Thoracic aorta (tissue), 2 donors: ENCODE measurements around the gene SPCS1. TPM values are rescaled to one million over a fixed set of nuclear protein-coding genes. Genes with fewer than 3 reads are reported as not detected.
A peak's percentile ranks its signal among the peaks of the same experiment; 100 is the strongest.

Experiments
- ATAC-seq: fragments of 150-250 bp; one replicate; pipeline ENCODE4 v1.8.0; 2017; ENCODE audit warnings: low read depth; ENCODE audit not compliant: insufficient number of reproducible peaks, low FRiP score
- DNase-seq: peaks from one replicate; pipeline ENCODE4 v3.0.0-alpha.2; 2020; ENCODE audit warnings: low spot score
- H3K27ac ChIP-seq, 2 donors: fragments of 200-600 bp; sonication (generic); 1 replicate in 1 of 2; 2 replicates in 1 of 2; pipeline ENCODE4 v1.5.1; 2016; ENCODE audit warnings: mild to moderate bottlenecking in 2 of 2, moderate library complexity in 2 of 2
- H3K27me3 ChIP-seq: fragments of 200-600 bp; sonication (generic); replicated peaks from 2 replicates; pipeline ENCODE4 v1.6.0; 2016; ENCODE audit warnings: mild to moderate bottlenecking; ENCODE audit not compliant: insufficient read depth
- H3K36me3 ChIP-seq: fragments of 200-600 bp; sonication (generic); one replicate; pipeline ENCODE4 v1.5.1; 2016
- H3K4me1 ChIP-seq, 2 donors: fragments of 200-600 bp; sonication (generic); 1 replicate in 1 of 2; 2 replicates in 1 of 2; pipeline versions ENCODE4 v1.5.1 to v1.6.0; 2016; ENCODE audit warnings: low read depth in 2 of 2, mild to moderate bottlenecking in 1 of 2; ENCODE audit not compliant: control insufficient read depth in 1 of 2
- H3K4me3 ChIP-seq: fragments of 200-600 bp; sonication (generic); 2 replicates; pipeline ENCODE4 v1.5.1; 2016; ENCODE audit warnings: mild to moderate bottlenecking
- H3K9me3 ChIP-seq: fragments of 200-600 bp; sonication (generic); 2 replicates; pipeline ENCODE4 v1.5.1; 2016
- total RNA-seq, 2 donors: library from RNA; depleted of rRNA; stranded (reverse); fragments of >200 nt; gene quantifications; one replicate each; pipeline versions ENCODE4 v1.1.0 to v1.2.3, GENCODE V29; 2016
- TF ChIP-seq, protein P1 (sequence below): fragments of 200-600 bp; sonication (generic); IDR thresholded peaks from one replicate; pipeline ENCODE4 v1.5.1; 2019; ENCODE audit warnings: antibody characterized with exemption

The SPCS1 gene
- total RNA-seq, 2 donors from 2014 or later, result 99.9 to 133 TPM

DNA sequence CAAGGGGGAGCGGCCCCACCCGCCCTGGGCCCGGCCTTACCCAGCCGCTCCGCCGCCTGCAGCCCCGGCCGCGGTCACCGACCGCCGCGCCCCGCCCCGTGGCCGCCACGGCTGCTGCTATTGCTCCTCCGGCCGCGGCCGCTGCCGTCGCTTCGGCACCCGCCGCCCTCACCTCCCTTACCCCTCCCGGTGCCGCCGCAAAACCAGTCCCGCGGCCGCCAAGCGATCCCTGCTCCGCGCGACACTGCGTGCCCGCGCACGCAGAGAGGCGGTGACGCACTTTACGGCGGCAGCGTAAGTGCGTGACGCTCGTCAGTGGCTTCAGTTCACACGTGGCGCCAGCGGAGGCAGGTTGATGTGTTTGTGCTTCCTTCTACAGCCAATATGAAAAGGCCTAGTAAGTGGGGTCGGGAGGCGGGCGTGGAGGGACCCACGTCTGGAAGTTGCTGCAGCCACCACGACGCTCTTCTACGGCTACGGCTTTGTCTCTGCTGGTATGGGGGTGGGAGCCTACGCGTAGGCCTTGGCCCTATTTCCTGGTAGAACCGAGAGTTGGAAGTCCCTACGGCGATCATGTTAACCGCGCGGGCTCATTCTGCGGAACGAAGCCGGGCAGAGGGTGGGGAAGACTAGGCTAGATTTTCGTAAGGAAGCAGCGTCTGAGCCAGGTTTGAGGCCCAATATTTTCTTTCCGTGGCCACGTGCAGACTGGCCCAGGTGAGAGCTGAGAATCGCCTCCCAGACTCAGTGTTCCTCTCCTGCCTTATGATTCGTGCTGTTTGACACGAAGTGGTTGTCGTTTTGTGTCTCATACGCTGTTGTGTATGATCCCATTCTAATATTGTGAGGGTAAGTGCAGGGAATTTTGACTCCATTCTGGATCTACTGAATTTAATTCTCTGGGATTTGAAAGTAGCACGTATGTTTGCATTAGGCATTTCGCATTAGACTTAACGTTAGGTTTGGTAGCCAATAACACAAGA, 19.9 kb upstream of the SPCS1 start, which contains the start of the genes GNL3 and PBRM1:
Gene GNL3, plus strand, starts transcription at position 324 of the 983 bp plus-strand sequence. Its CDS starts 61 bp downstream, at position 385.
Gene PBRM1, minus strand, starts transcription at position 205 of the 983 bp plus-strand sequence.
- H3K4me1 ChIP-seq, result peaks cover 22 to 53% of the 10 kb centered on the region in 2 donors
- peak within 1 kb of the TSS; percentile 82 for H3K4me3 ChIP-seq
- TF ChIP-seq, protein P1, sequence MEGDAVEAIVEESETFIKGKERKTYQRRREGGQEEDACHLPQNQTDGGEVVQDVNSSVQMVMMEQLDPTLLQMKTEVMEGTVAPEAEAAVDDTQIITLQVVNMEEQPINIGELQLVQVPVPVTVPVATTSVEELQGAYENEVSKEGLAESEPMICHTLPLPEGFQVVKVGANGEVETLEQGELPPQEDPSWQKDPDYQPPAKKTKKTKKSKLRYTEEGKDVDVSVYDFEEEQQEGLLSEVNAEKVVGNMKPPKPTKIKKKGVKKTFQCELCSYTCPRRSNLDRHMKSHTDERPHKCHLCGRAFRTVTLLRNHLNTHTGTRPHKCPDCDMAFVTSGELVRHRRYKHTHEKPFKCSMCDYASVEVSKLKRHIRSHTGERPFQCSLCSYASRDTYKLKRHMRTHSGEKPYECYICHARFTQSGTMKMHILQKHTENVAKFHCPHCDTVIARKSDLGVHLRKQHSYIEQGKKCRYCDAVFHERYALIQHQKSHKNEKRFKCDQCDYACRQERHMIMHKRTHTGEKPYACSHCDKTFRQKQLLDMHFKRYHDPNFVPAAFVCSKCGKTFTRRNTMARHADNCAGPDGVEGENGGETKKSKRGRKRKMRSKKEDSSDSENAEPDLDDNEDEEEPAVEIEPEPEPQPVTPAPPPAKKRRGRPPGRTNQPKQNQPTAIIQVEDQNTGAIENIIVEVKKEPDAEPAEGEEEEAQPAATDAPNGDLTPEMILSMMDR, result peak; percentile 16
- ATAC-seq (peak; percentile 89), DNase-seq (peak; percentile 61)
- peak within 1 kb of the TSS; percentile 92 to 93 for H3K27ac ChIP-seq
- H3K36me3 ChIP-seq, result peaks cover 37% of the 10 kb centered on the region
- H3K9me3 ChIP-seq, result no peaks in the 10 kb centered on the region
- no peaks in the 10 kb centered on the region for H3K27me3 ChIP-seq

DNA sequence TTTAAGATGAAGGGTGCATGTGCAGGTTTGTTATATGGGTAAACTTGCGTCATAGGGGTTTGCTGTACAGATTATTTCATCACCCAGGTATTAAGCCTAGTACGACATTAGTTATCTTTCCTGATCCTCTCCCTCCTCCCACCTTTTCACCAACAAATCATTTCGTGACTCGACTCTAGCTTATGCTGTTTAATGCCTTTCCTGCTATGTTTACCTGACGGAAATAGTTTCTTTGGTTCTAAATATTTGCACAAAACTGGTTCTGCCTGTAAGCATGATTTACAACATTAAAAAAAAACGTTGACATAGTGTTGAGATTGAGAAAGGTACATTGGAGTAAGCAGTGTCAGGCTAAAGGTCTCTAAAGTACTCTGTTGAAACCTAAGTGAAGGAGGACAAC, 17.6 kb upstream of the SPCS1 start:
- H3K27ac ChIP-seq, result no peak overlapping the region
- DNase-seq, result no peak

DNA sequence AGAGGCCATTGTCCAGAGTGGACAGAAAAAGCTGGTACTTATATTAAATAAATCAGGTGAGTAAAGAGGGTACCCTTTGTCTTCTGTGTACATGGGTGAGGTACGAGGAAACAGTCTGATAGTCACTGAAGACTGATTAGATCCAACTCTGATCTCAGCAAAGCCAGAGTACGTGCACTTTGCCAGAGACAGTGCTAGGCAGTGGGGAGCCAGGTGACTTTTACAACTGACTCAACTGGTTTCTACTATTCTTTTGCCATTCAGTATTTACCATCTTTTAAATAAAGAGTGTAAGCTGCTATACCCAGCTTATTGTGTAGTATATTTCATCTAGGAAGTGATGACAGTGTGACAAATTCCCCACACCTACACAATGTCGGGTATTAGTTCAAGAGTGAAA, 16.8 kb upstream of the SPCS1 start:
- TF ChIP-seq, protein P1, result no peak
- H3K27ac ChIP-seq, result no peak overlapping the region
- peaks cover 12 to 23% of the 10 kb centered on the region in 2 donors for H3K4me1 ChIP-seq
- DNase-seq, result no peak
- no peak overlapping the region for H3K4me3 ChIP-seq
- no peak for ATAC-seq
- no peaks in the 10 kb centered on the region for H3K9me3 ChIP-seq
- peaks cover 65% of the 10 kb centered on the region for H3K36me3 ChIP-seq
- H3K27me3 ChIP-seq, result no peaks in the 10 kb centered on the region

More for the DNA sequence above, 17.6 kb upstream of the SPCS1 start:
- H3K4me3 ChIP-seq, result no peak overlapping the region
- ATAC-seq, result no peak
- H3K27me3 ChIP-seq, result no peaks in the 10 kb centered on the region
- peaks cover 57% of the 10 kb centered on the region for H3K36me3 ChIP-seq
- TF ChIP-seq, protein P1, result no peak
- no peaks in the 10 kb centered on the region for H3K9me3 ChIP-seq
- peaks cover 19 to 30% of the 10 kb centered on the region in 2 donors for H3K4me1 ChIP-seq

DNA sequence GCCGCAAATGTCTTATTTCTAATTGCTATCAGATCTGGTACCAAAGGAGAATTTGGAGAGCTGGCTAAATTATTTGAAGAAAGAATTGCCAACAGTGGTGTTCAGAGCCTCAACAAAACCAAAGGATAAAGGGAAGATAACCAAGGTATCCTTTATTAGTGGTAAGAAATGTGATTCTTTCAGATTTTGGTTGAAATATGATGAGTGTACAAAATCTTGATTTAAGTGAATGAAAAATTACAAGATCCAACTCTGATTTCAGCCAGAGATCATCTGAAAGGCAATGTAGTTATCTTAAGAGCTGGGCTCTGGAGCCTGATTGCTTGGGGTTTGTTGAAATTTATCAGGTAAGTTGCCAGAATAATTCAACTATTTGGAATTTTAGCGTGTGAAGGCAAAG, 15.3 kb upstream of the SPCS1 start:
- ATAC-seq, result no peak
- peaks cover 77% of the 10 kb centered on the region for H3K36me3 ChIP-seq
- TF ChIP-seq, protein P1, result no peak
- peaks cover 5 to 13% of the 10 kb centered on the region in 2 donors for H3K4me1 ChIP-seq
- H3K9me3 ChIP-seq, result no peaks in the 10 kb centered on the region
- no peak for DNase-seq
- no peaks in the 10 kb centered on the region for H3K27me3 ChIP-seq
- no peak overlapping the region for H3K27ac ChIP-seq
- H3K4me3 ChIP-seq, result no peak overlapping the region

DNA sequence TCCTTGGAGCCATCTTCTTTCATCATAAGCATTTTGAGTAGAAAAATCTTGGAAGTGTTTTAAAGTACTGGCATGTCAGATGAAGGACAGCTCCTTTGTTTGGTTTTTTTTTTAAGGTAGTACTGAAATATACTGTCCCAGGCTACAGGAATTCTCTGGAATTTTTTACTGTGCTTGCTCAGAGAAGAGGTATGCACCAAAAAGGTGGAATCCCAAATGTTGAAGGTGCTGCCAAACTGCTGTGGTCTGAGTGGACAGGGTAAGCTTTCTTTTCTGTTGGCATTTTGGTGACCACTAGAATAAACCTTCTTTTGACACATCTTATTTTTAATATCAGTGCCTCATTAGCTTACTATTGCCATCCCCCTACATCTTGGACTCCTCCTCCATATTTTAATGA, 12.8 kb upstream of the SPCS1 start:
- Histone ChIP-seq H3K9me3 (no peaks in the 10 kb centered on the region), H3K27me3 (no peaks in the 10 kb centered on the region), H3K4me3 (no peak overlapping the region), H3K4me1 (no peaks in the 10 kb centered on the region), H3K36me3 (peaks cover 90% of the 10 kb centered on the region), H3K27ac (no peak overlapping the region)
- ATAC-seq (no peak), DNase-seq (no peak)
- TF ChIP-seq, protein P1, result no peak
